Heart left ventricle (tissue), 16 donors: ENCODE results near the gene EFEMP2. TPM values are rescaled to one million over a fixed set of nuclear protein-coding genes. Genes with fewer than 3 reads are reported as not detected.

ENCODE experiments used
- ATAC-seq, 4 donors: fragments of 200-7000 bp; cut with Tn5 transposase; one replicate each; pipeline ENCODE4 v1.9.1; 2020 to 2022; ENCODE audit warnings: moderate library complexity in 4 of 4, mild to moderate bottlenecking in 3 of 4, moderate number of reproducible peaks in 1 of 4
- DNase-seq, 5 donors: peaks; one replicate each; pipeline ENCODE4 v3.0.0-alpha.2; 2020
- H3K27ac ChIP-seq, 12 donors: fragments of 200-600 bp; sonication (generic) in 4 of 12; one replicate each; pipeline versions ENCODE4 v1.5.0 to v1.8.0; 2016 to 2022; ENCODE audit warnings: mild to moderate bottlenecking in 2 of 12
- H3K27me3 ChIP-seq, 9 donors: fragments of 200-600 bp; sonication (generic) in 2 of 9; one replicate each; pipeline versions ENCODE4 v1.5.1 to v1.8.0; 2016 to 2022; ENCODE audit warnings: mild to moderate bottlenecking in 3 of 9
- H3K36me3 ChIP-seq, 9 donors: fragments of 200-600 bp; sonication (generic) in 2 of 9; one replicate each; pipeline versions ENCODE4 v1.5.0 to v1.8.0; 2018 to 2022; ENCODE audit warnings: mild to moderate bottlenecking in 2 of 9
- H3K4me1 ChIP-seq, 12 donors: fragments of 200-600 bp; sonication (generic) in 4 of 12; one replicate each; pipeline versions ENCODE4 v1.5.0 to v1.8.0; 2016 to 2022; ENCODE audit warnings: mild to moderate bottlenecking in 3 of 12
- H3K4me3 ChIP-seq, 12 donors: fragments of 200-600 bp; sonication (generic) in 4 of 12; one replicate each; pipeline versions ENCODE4 v1.5.0 to v1.8.0; 2017 to 2022; ENCODE audit warnings: mild to moderate bottlenecking in 9 of 12, moderate library complexity in 4 of 12
- H3K9me3 ChIP-seq, 12 donors: fragments of 200-600 bp; sonication (generic) in 4 of 12; one replicate each; pipeline versions ENCODE4 v1.5.0 to v1.8.0; 2016 to 2022; ENCODE audit warnings: mild to moderate bottlenecking in 1 of 12
- CTCF ChIP-seq, 12 donors: fragments of 200-600 bp; sonication (generic) in 4 of 12; IDR thresholded peaks; one replicate each; pipeline versions ENCODE4 v1.5.0 to v1.8.0; 2018 to 2022; ENCODE audit warnings: antibody characterized with exemption in 12 of 12, mild to moderate bottlenecking in 5 of 12
- POLR2A ChIP-seq, 2 donors: fragments of 450-650 bp; IDR thresholded peaks; one replicate each; pipeline ENCODE4 v1.6.1; 2017; ENCODE audit warnings: antibody characterized with exemption in 2 of 2, mild to moderate bottlenecking in 2 of 2, moderate library complexity in 2 of 2
- WGBS, 4 donors: extraction: QIAGEN DNeasy Blood & Tissue Kit in 2 of 4; methylation state at CpG; one replicate each; pipeline versions ENCODE4 v1.1.5 to v1.1.7; 2013 to 2018; 5-methylcytosine and 5-hydroxymethylcytosine counted together
- intact Hi-C, 10 donors: fragments of 100-400 bp; cut with DNase I; formaldehyde crosslinking; loops; one replicate each; pipeline versions ENCODE4 v1.11.1 to v1.14.2; 2022
- polyA plus RNA-seq, 2 donors: library from polyadenylated mRNA; stranded (reverse); fragments of 200-250 nt; gene quantifications; one replicate each; pipeline ENCODE4 v1.2.3, GENCODE V29; 2013
- total RNA-seq, 9 donors: library from RNA; depleted of rRNA in 2 of 9; stranded (reverse); fragments of >200 nt in 2 of 9; fragmentation: NEBNext Ultra II Directional in 3 of 9; extraction: Animal tissue kit (Norgen Biotek cat#: 25700) in 3 of 9; gene quantifications; one replicate each; pipeline versions ENCODE4 v1.1.0 to v1.2.4, GENCODE V29; 2016 to 2023
- donor health status: ischemic (EF 13 %, LVEDD 7.1; RV severe dilation, severe dysfunction).
- donor health status: healthy with polysubstance abuse.
- donor health status: DM: no; HTN: yes; CAD: no.
- donor health status: DM: no; HTN: no; CAD: no.
- donor health status: ischemic (EF 25% LVEDD 6.9; RV normal size, moderate dysfunction).
- donor health status: ischemic (EF 25% LVEDD 5.7; RV mildly dilated, moderate dysfunction).
- donor health status: healthy.
- donor health status: DM: yes; HTN: yes; CAD: no.
- donor health status: ischemic (EF 35%, LVEDD 5.7; RV mildly dilated, moderate dysfunction).
- donor health status: nonischemic (EF 11% LVEDD 7.7; RV severe dilation, severe dysfunction).
- donor health status: DM: yes; HTN: yes; CAD: no.
- donor health status: PGD.
- donor health status: ischemic (EF 29% LVEDD 5.4; RV normal size, mild dysfunction).
- donor health status: nonischemic (EF 23%, LVEDD 6.1; RV moderate dilation, normal function).

EFEMP2 gene
- total and polyA plus RNA-seq, 11 donors = 43.6 to 123 (median 88.4) TPM

GRCh38 chr11:65887723-65888162, 15.1 kb upstream of the EFEMP2 start:
- no peak for ATAC-seq

GRCh38 chr11:65886826-65887722, 14.5 kb upstream of the EFEMP2 start:
- intact Hi-C loops = loop anchor here in 5 of 10 donors (2.0 to 10.0 kb wide), 4 partner anchors 68 to 115 kb away; partner anchors contain the start of genes BANF1 (in 2 of the 5), EIF1AD (in 2 of the 5) and SART1 (in 2 of the 5)
- Histone ChIP-seq H3K9me3 (no peaks in the 10 kb centered on the region), H3K36me3 (peaks cover 0 to 52% (median 43%) of the 10 kb centered on the region in 9 donors), H3K4me3 (peak overlapping the region in 11 of 12 donors; percentile 62 to 98 (median 79)), H3K4me1 (peaks cover 9 to 54% (median 36%) of the 10 kb centered on the region in 12 donors), H3K27me3 (no peaks in the 10 kb centered on the region), H3K27ac (peak overlapping the region in 11 of 12 donors; percentile 93 to 100 (median 98))
- TF ChIP-seq POLR2A (IDR thresholded peaks at IDR 0.05) (no peak), CTCF (IDR thresholded peaks at IDR 0.05) (no peak)
- 77 to 78% (median 77%) methylated on average over 14 of the region's 14 CpGs for WGBS, 4 donors
- DNase-seq (peak in 1 of 5 donors; percentile 35), ATAC-seq (no peak)

More at GRCh38 chr11:65887723-65888162, 15.1 kb upstream of the EFEMP2 start:
- intact Hi-C loops = loop anchor here in 9 of 10 donors (1.0 to 10.0 kb wide), 12 partner anchors 14 to 115 kb away; partner anchors contain the start of genes C11orf68 (in 3 of the 9), DRAP1 (in 3 of the 9), SART1 (in 3 of the 9) and BANF1 (in 2 of the 9)
- H3K27ac ChIP-seq = peak overlapping the region; percentile 89 to 100 (median 98)
- peak overlapping the region; percentile 28 to 98 (median 78) for H3K4me3 ChIP-seq
- WGBS, 4 donors = 0 to 5% (median 3%) methylated on average over 18 to 23 of the region's 23 CpGs
- no peaks in the 10 kb centered on the region for H3K9me3 ChIP-seq
- DNase-seq = no peak
- peaks cover 11 to 61% (median 43%) of the 10 kb centered on the region in 12 donors for H3K4me1 ChIP-seq
- H3K27me3 ChIP-seq = no peaks in the 10 kb centered on the region
- TF ChIP-seq CTCF (IDR thresholded peaks at IDR 0.05) = no peak
- TF ChIP-seq POLR2A (IDR thresholded peaks at IDR 0.05) = no peak
- H3K36me3 ChIP-seq = peaks cover 0 to 45% (median 38%) of the 10 kb centered on the region in 9 donors

- WGBS, 4 donors = 84 to 92% (median 89%) methylated on average over 12 of the region's 12 CpGs
- H3K27me3 ChIP-seq = no peaks in the 10 kb centered on the region
- no peak overlapping the region for H3K27ac ChIP-seq
- peaks cover 0 to 54% (median 43%) of the 10 kb centered on the region in 9 donors for H3K36me3 ChIP-seq
- peaks cover 5 to 44% (median 32%) of the 10 kb centered on the region in 12 donors for H3K4me1 ChIP-seq
- ATAC-seq (no peak), DNase-seq (peak in 1 of 5 donors; percentile 39)
- H3K9me3 ChIP-seq = no peaks in the 10 kb centered on the region
- no peak overlapping the region for H3K4me3 ChIP-seq
- TF ChIP-seq POLR2A (IDR thresholded peaks at IDR 0.05) (no peak), CTCF (IDR thresholded peaks at IDR 0.05) (no peak)
- intact Hi-C loops = loop anchor here in 9 of 10 donors (2.0 to 10.0 kb wide), 5 partner anchors 67 to 116 kb away; partner anchors contain the start of genes BANF1 (in 2 of the 9), EIF1AD (in 2 of the 9) and SART1 (in 2 of the 9)
These were observed 13.4 kb upstream of the EFEMP2 start for GRCh38 chr11:65885808-65886536.
